Smooth muscle cell (in vitro differentiated cells): ENCODE results near the gene SLC9A9. TPM values are rescaled to one million over a fixed set of nuclear protein-coding genes. Genes with fewer than 3 reads are reported as not detected.

Source experiments
- DNase-seq: peaks from one replicate; lab custom pipeline; 2025; ENCODE audit not compliant: unreplicated experiment; lab: John Stamatoyannopoulos, UW
- H2AFZ ChIP-seq: fragments of 200-600 bp; sonication (generic); 2 replicates; pipeline ENCODE4 v1.6.0; 2016; ENCODE audit warnings: antibody characterized with exemption, low read depth, mild to moderate bottlenecking
- H3F3A ChIP-seq: fragments of 200-600 bp; sonication (generic); 2 replicates; pipeline ENCODE4 v1.6.0; 2017; ENCODE audit warnings: antibody characterized with exemption, low read depth
- H3K27ac ChIP-seq: fragments of 200-600 bp; sonication (generic); 2 replicates; pipeline ENCODE4 v1.5.1; 2016; ENCODE audit warnings: low read depth, mild to moderate bottlenecking
- H3K27me3 ChIP-seq: fragments of 200-600 bp; sonication (generic); 2 replicates; pipeline ENCODE4 v1.6.1; 2016; ENCODE audit warnings: low read depth, mild to moderate bottlenecking
- H3K36me3 ChIP-seq: fragments of 200-600 bp; sonication (generic); 2 replicates; pipeline ENCODE4 v1.5.1; 2016; ENCODE audit warnings: low read depth
- H3K4me1 ChIP-seq: fragments of 200-600 bp; sonication (generic); 2 replicates; pipeline ENCODE4 v1.5.1; 2016; ENCODE audit warnings: low read depth
- H3K4me2 ChIP-seq: fragments of 200-600 bp; sonication (generic); 2 replicates; pipeline ENCODE4 v1.6.0; 2016; ENCODE audit warnings: mild to moderate bottlenecking
- H3K4me3 ChIP-seq: fragments of 200-600 bp; sonication (generic); 2 replicates; pipeline ENCODE4 v1.5.1; 2016; ENCODE audit warnings: mild to moderate bottlenecking
- H3K79me2 ChIP-seq: fragments of 200-600 bp; sonication (generic); 2 replicates; pipeline ENCODE4 v1.6.0; 2016; ENCODE audit warnings: low read depth, mild to moderate bottlenecking
- H3K9ac ChIP-seq: fragments of 200-600 bp; sonication (generic); 2 replicates; pipeline ENCODE4 v1.6.0; 2016; ENCODE audit warnings: low read depth
- H3K9me3 ChIP-seq: fragments of 200-600 bp; sonication (generic); replicated peaks from 2 replicates; pipeline ENCODE4 v1.5.1; 2016; ENCODE audit warnings: low read depth
- H4K20me1 ChIP-seq: fragments of 200-600 bp; sonication (generic); 2 replicates; pipeline ENCODE4 v1.6.0; 2016; ENCODE audit warnings: low read depth
- CTCF ChIP-seq: fragments of 200-600 bp; sonication (generic); IDR thresholded peaks from 2 replicates; pipeline ENCODE4 v1.5.1; 2017; ENCODE audit warnings: borderline replicate concordance, mild to moderate bottlenecking, antibody characterized with exemption; ENCODE audit not compliant: insufficient read depth, poor library complexity, severe bottlenecking
- WGBS: methylation state at CpG from one replicate; pipeline ENCODE4 v1.1.7; 2016; ENCODE audit warnings: low lambda C conversion rate; 5-methylcytosine and 5-hydroxymethylcytosine counted together
- polyA plus RNA-seq: library from polyadenylated mRNA; unstranded; fragments of >200 nt; fragmentation: Nextera tagmentation; extraction: Ambion mirVana; gene quantifications from 2 replicates; pipeline ENCODE4 v1.2.1, GENCODE V29; 2016
- total RNA-seq: library from RNA; depleted of rRNA; stranded (reverse); fragments of >200 nt; gene quantifications from 2 replicates; pipeline ENCODE4 v1.2.3, GENCODE V29; 2014

SLC9A9 gene
- total and polyA plus RNA-seq, 2 experiments from 2014 or later, result 4.0 to 8.9 TPM

GRCh38 chr3:143419611-143420010 is 428.7 kb downstream of the SLC9A9 start:
- no peak overlapping the region for H3K27ac ChIP-seq
- WGBS, result 88% methylated on average over 3 of the region's 3 CpGs
- DNase-seq, result no peak
- H3K9ac ChIP-seq, result no peak overlapping the region
- H3K4me1 ChIP-seq, result no peaks in the 10 kb centered on the region
- no peaks in the 10 kb centered on the region for H3K9me3 ChIP-seq
- H3K27me3 ChIP-seq, result no peaks in the 10 kb centered on the region
- no peak overlapping the region for H3K4me2 ChIP-seq
- H3K36me3 ChIP-seq, result no peaks in the 10 kb centered on the region
- H3K79me2 ChIP-seq, result no peaks in the 10 kb centered on the region
- H3K4me3 ChIP-seq, result no peak overlapping the region
- H3F3A ChIP-seq, result no peaks in the 10 kb centered on the region
- no peaks in the 10 kb centered on the region for H4K20me1 ChIP-seq
- no peak overlapping the region for H2AFZ ChIP-seq
- no peak for TF ChIP-seq CTCF

GRCh38 chr3:143418391-143418790 is 429.9 kb downstream of the SLC9A9 start:
- Histone ChIP-seq H3K79me2 (no peaks in the 10 kb centered on the region), H3F3A (no peaks in the 10 kb centered on the region), H3K9ac (no peak overlapping the region), H3K4me3 (no peak overlapping the region), H3K4me1 (no peaks in the 10 kb centered on the region), H4K20me1 (no peaks in the 10 kb centered on the region), H3K27me3 (no peaks in the 10 kb centered on the region), H3K36me3 (no peaks in the 10 kb centered on the region), H2AFZ (no peak overlapping the region), H3K27ac (no peak overlapping the region), H3K4me2 (no peak overlapping the region), H3K9me3 (no peaks in the 10 kb centered on the region)
- no peak for TF ChIP-seq CTCF
- WGBS, result 99% methylated on average over 3 of the region's 3 CpGs
- no peak for DNase-seq

- Histone ChIP-seq H3K4me2 (no peak overlapping the region), H3K27ac (no peak overlapping the region), H3K4me1 (no peaks in the 10 kb centered on the region), H3F3A (no peaks in the 10 kb centered on the region), H3K79me2 (no peaks in the 10 kb centered on the region), H3K27me3 (no peaks in the 10 kb centered on the region), H4K20me1 (no peaks in the 10 kb centered on the region), H2AFZ (no peak overlapping the region), H3K9ac (no peak overlapping the region), H3K36me3 (no peaks in the 10 kb centered on the region), H3K4me3 (no peak overlapping the region), H3K9me3 (no peaks in the 10 kb centered on the region)
- TF ChIP-seq CTCF, result no peak
- 92% methylated on average over 2 of the region's 2 CpGs for WGBS
- DNase-seq, result no peak
Measured at GRCh38 chr3:143416229-143416628, 432.0 kb downstream of the SLC9A9 start.

- no peaks in the 10 kb centered on the region for H3K9me3 ChIP-seq
- no peaks in the 10 kb centered on the region for H3K36me3 ChIP-seq
- DNase-seq, result no peak
- no peaks in the 10 kb centered on the region for H4K20me1 ChIP-seq
- H3K27ac ChIP-seq, result no peak overlapping the region
- no peak overlapping the region for H3K4me2 ChIP-seq
- TF ChIP-seq CTCF, result no peak
- H3K4me1 ChIP-seq, result no peaks in the 10 kb centered on the region
- H3K79me2 ChIP-seq, result no peaks in the 10 kb centered on the region
- no peaks in the 10 kb centered on the region for H3K27me3 ChIP-seq
- H3K4me3 ChIP-seq, result no peak overlapping the region
- H3K9ac ChIP-seq, result no peak overlapping the region
- H3F3A ChIP-seq, result no peaks in the 10 kb centered on the region
- no peak overlapping the region for H2AFZ ChIP-seq
- 84% methylated on average over 2 of the region's 2 CpGs for WGBS
Measured at GRCh38 chr3:143414571-143415253, 433.6 kb downstream of the SLC9A9 start.
